Putamen (tissue), 1 donor: ENCODE results near the gene C1GALT1C1.
"Not testable (repeated sequence)": the region's sequence is repeated elsewhere in the genome, so short reads cannot be mapped to it uniquely, and the experiment has no call there.

Experiments used
- DNase-seq: peaks from one replicate; pipeline ENCODE4 v3.0.0-alpha.2; 2016; ENCODE audit warnings: low spot score

Gene C1GALT1C1

DNA sequence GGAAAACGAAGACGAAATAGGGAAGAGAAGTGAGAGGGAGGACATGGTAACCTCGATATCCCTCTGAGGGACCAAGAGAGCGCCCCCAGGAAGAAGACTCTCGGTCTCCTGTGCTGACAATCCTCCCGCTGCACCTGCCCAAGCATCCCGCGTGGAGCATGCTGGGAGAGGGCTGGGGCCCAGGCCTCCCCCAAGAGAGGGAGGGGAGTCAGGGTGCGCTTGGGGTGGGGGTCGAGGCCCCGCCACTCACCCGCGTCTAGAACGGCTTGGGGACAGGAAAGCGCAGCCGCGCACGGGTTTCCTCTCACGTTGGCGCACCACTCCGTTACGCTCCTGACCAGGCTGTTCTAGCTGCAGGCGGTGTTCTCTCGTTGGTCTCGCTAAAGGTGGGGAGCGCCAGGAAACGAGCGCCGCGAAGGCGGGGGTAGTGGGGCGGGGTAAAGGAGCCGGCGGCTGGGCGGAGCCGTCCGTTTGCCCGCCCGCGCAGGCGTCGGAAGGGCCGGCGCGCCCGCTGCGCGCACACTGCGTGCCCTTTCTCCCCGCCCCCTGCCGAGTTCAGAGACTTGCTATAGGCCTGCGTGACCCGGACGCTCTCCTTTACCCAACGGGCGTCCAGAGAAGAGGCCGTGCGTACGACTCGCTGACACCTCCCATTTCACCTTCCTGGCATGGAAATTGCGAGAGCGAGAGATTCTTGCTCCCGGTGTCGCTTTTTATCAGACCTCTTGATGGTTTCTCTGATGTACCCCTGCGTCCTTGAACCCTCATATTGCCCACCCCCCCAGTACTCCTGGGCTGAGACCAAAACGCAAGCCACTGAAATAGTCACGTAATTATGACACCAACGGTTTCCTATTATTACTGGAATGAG is at the start of gene C1GALT1C1:
C1GALT1C1 (minus strand) TSS at position 388 of the 871 bp plus-strand sequence. CDS start 2,888 bp downstream, outside the sequence.
- peak; percentile 88 for DNase-seq

DNA sequence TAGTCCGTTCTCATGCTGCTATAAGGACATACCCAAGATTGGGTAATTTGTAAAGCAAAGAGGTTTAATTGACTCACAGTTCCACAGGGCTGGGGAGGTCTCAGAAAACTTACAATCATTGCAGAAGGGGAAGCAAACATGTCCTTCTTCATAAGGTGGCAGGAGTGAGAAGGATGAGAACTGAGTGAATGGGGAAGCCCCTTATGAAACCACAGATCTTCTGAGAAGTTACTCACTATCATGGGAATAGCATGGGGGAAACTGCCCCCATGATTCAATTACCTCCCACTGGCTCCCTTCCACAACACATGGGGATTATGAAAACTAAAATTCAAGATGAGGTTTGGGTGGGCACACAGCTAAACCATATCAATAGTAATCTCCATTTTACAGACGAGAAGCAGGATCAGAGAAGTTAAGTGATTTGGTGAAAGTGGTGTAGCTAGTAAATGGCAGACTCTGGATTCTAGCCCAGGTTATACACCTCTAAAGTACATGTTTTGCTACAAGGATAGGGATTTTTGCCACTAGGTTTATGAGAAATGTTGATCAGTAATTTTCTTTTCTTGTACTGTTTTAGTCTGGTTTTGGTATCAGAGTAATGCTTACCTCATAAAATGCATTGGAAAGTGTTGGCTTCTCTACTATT is 47.3 kb upstream of the C1GALT1C1 start:
- no peak for DNase-seq

DNA sequence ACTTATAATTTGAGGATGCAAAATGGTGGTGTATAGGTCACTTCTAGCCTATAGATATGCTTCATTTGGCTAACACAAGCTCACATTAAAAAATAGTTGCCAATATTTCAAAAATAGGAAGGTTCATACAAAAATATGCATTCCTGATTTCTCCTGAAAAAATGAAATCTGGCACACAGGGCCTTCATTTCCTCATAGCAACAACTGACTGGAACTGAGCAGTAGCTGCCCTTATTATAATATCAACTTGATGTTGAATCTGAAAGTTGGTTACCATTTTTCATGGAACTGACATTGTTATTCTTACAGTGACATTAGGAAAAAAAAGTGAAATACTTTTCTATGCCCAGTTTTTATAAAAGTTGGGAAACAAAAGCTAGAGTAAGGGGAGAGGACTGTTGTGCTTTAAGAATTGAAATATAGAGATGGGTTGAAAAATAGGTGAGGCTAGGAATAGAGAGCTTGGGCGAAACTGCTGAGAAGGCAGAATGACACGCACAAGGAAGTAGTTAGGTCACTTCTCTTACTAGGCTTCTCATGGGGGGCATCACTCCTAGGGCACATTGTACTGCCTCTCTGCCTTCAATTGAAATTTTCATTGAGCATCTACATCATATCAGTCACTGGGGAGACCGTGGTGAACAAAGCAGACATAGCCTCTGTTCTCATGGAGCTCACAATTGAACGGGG is 43.1 kb upstream of the C1GALT1C1 start:
- DNase-seq = no peak

DNA sequence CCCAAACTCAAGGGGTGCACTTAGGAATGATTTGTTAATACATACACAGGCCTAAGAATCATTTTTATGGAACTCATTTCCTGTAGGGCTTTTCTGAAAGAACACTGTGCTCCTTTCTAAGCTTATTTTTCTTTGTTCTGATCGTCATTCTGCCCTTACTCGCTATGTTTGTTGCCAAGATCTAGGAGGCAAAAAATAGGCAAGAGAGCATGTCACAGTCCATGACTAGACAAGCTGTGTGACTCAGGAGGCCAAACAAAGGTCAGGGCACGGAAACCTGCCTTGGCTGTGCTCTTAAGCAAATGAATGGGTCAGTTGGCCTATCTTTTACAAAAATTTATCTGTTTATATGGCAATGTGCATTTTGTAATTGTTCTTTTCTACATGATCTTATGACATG is 42.5 kb upstream of the C1GALT1C1 start:
- no peak for DNase-seq

DNA sequence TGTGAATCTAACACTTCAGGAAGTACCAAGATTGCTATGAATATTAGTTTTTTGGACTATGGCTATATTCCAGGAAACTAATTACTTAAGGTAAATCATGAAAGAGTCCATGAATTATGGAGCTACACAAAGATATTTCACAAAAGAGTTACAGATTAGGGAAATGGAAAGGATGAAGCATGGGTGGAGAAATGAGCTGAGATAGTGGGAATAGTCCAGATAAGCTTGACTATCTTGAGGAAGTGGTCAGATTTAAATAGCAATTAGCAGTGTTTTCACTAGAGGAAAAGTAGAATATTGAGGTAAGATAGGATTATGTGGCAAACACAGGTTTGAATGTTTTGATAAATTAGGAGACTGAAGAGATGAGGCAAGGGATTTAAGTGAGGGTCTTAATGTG is 42.1 kb upstream of the C1GALT1C1 start:
- DNase-seq = no peak

DNA sequence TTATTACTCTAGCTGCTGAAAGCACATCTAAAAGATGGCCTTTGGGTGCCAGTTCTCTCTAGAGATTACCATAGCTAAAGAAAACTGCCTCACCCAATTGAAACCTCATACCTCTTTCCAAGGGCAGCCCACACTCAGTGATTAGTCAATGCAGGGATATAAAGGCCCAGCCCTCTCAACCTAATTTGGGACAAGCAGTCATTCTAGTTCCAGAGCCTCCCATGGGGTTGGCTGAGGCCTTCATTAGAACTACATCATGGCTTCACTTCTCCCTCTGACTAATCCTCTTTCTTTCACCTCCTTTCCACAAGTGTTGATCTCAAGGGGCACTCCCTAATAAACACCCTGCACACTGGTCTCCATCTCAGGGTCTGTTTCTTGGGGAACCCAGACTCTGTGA is 38.5 kb upstream of the C1GALT1C1 start:
- DNase-seq = no peak

DNA sequence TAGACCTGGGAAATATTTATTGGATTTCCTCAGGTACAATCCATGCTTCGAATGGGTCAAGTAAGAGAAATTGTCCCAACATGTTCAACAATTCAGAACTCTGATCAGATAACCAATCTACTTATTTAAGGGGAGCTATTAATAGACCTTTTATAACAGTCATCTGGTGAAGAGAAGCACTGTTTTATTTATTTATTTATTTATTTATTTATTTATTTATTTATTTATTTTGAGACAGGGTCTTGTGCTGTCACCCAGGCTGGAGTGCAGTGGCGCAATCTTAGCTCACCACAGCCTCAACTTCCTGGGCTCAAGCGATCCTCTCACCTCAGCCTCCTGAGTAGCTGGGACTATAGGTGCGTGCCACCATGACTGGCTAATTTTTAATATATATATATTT is 34.7 kb upstream of the C1GALT1C1 start:
- DNase-seq = not testable (repeated sequence)

DNA sequence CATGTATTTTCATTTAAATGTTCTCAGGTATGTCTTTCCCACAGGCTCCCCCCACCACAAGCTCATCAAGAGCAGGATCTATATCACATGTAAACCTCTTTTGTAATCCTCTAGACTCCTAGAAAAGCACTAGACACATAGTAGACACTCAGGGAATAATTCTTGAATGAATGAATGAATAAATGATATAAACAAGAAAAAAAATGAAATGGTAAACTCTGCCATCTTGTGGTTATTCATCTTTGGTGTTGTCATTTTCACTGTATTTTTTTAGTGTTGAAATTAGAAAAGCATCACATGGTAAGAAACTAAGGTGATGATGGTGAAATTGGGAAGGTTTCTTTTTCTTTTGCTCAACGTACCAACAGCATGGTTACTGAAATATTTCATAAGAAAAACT is 34.2 kb upstream of the C1GALT1C1 start:
- no peak for DNase-seq

DNA sequence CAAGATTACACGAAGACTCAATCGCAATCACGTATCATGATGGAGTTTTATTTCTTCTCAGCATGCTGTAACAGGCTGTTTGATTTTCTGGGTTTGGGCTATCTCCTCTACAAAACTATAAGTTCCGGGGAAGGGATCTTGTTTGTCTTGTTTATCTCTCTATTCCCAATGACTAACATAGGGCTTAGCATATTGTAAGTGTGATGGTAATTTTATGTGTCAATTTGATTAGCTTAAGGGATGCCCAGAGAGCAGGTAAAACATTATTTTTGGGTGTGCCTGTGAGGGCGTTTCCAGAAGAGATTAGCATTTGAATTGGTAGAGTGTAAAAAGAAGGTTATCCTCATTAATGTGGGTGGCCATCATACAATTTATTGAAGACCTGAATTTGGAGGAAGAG is 32.8 kb upstream of the C1GALT1C1 start:
- no peak for DNase-seq

DNA sequence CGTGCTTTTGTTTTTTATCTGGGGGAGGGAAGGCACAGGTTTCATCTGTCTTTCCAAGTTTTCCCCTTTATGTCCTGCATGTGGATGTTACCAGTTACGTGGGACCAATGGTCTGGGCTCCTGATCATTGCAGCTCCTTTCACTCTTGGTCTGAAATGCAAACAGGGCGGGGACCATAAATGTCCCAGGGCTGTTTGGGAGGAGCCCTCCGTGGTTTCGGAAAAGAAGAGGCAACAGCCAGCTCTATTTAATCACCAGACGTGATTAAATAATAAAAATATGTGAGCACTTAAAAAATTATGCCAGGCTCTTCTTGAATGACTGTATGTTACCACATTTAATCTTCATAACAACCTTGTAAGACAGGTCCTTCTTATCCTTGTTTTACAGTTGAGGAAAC is 30.8 kb upstream of the C1GALT1C1 start:
- no peak for DNase-seq

DNA sequence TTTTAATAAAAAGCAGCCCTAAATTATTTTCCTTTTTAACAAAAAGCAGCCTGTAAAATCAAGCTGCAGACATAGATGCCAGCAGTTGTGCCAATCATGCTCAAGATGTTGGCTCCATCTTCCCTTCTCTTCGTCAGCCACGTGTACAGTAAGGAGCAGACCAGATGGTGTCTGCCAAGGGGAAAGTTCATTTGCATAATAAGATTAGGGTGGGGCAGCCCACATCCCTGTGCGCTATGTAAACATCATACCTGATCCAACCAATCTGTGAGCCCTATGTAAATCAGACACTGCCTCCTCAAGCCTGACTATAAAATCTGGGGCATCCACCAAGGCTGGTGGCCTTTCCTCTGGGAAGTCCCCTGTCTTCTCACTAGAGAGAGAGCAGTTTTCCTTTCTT is 23.1 kb upstream of the C1GALT1C1 start:
- no peak for DNase-seq

DNA sequence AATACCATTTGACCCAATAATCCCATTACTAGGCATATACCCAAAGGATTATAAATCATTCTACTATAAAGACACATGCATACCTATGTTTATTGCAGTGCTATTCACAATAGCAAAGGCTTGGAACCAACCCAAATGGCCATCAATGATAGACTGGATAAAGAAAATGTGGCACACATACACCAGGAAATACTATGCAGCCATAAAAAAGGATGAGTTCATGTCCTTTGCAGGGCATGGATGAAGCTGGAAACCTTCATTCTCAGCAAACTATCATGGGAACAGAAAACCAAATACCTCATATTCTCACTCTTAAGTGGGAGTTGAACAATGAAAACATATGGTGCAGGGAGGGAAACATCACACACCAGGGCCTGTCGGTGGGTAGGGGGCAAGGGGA is 22.4 kb upstream of the C1GALT1C1 start:
- not testable (repeated sequence) for DNase-seq

DNA sequence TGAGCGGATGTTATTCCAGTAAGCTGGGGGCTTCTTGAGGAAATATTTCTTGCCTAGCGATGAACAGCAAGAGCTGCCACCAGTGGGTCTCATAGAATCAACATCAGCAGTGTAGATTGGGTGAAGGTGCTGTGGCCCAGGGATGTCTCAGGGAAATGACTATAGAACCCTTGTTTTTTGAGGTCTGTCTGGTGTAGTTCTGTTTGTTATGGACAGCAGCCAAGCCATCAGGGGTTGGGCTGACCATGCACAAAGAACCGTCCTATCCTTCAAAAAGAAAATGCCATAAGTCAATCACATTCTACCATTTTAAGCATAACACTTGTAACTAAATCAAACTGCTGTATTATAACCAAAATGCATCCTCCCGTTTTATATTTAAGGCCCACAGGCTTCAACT is 17.3 kb upstream of the C1GALT1C1 start:
- no peak for DNase-seq

DNA sequence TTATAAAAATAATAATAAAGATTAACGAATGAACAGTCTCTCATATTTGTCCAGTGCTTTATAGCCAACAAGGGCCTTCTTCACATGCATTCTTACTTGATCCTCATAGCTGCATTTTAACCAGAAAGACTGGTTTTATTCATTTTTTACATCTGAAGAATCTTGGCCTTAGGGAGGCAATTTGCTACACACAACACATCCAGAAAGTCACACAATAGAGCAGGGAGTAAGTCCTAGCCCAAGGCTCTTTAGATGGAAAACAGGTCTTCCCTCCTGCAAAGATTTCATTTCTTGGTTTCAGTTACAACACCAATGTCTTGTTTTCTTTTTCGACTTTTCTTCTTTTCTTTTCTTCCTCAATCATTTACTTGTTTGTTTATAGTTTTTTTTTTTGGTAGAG is 13.0 kb upstream of the C1GALT1C1 start:
- DNase-seq = no peak

DNA sequence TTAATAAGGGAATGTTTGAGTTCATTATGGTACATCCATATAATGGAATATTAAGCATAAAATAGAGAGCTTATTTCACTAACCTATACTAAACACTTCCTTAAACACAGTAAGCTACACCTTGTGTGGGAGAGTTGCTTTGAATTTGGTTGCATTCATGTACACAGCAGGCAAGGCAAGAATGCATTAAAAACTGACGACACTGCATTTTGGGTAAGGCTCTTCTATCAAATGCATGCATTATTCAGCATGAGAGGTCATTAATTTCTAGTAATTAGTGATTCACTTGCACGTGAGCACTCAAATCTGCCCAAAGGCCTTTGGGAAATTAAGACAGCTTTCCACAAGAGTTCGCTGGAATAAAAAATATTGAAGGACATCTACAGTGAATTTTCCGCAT is 8.8 kb upstream of the C1GALT1C1 start:
- no peak for DNase-seq

DNA sequence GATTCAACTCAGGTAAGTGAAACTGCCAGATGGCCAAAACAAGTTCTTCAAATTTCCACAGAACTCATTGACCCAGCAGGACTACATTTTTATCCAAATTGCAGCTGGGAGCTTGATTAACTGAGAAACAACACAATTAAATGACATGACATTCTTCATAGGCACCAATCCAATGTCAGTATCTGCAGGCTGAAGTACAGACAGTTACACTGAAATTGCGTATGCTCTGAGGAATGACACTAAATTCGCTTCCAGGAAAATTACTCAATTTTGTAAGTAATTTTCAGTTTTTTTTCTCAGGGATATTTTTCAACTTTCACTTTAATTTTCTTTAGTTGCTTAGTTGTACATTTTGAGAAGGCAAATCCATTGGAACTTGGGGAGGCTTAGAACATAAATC is 4.5 kb downstream of the C1GALT1C1 start:
- DNase-seq = no peak

DNA sequence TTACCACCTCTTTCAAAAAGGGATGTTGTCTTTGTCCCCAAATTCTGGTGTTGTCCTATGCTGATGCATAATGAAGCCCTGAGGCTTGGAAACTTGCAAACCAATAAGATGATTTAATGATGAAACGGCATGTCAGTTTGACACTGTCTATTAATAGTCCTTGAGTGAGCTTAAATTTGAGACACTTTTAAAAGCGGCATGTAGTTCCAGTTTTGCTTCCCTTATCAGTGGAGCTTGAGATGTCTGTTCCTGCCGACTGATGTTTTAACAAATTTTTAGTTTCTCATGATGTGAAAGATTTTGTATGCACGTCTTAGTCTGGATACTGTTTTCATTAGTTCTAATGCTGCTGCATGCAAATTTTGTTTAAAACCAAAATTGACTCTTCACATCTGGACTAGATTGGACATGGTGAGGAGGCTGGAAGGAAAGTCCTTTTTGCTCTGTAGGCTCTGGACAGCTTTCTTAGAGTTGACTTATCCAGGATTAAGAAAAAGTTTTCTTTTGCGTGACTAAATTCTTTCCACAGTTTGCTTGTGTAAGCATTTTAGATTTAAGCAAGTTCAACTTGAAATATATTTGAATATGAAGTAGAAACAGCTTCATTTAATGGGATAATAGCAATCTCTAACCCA is 11.7 kb downstream of the C1GALT1C1 start:
- DNase-seq = no peak

DNA sequence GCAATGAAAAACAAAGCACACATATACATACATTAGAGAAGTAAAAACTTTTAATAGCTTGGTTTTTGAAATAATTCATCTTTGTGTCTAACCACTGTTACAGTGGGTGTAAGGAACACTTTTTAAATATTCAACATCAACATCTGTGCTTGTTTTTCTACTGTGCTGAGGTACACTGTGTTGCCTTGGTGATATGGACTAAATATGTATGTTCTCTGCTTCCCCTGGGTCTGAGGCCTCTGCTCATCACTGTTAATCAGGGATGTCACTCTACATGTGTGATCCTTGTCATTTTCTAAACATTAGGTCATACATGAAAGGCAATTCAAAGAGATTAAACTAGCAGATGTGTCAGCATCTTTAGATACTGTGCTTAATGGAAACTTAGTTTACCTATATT is 15.0 kb downstream of the C1GALT1C1 start:
- no peak for DNase-seq

DNA sequence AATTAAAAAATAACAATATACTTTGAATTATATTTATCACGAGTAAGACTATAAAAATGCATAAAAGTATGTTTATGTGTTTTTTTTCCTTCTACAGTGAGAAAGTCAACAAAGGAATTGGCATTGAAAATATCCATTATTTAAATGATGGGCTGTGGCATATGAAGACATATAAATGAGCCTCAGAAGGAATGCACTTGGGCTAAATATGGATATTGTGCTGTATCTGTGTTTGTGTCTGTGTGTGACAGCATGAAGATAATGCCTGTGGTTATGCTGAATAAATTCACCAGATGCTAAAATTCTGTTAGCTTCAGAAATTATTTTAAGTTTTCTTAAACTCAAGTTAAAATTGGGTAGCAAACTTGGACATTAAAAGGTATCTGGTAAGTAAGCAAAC is 17.8 kb downstream of the C1GALT1C1 start:
- no peak for DNase-seq

DNA sequence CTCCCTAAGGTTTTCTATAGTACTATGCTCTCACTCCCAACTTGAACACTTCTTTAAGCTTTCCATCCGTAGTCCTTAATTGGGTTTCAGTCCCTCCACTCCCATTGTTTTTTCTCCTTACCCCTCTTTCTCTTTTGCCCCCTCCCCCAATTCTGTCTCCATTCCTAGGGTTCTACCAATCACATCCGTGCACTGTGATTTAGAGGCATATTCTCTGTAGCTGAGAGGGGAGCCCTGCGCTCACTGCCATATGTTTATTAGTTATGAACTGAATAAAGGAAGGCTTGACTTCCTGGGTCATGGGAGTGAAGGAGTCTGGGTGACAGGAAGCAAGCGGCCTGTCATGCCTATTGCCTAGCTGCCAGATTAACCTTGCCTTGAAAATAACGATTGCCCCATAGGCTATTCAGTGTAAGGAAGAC is 25.5 kb downstream of the C1GALT1C1 start:
- DNase-seq = peak; percentile 32

DNA sequence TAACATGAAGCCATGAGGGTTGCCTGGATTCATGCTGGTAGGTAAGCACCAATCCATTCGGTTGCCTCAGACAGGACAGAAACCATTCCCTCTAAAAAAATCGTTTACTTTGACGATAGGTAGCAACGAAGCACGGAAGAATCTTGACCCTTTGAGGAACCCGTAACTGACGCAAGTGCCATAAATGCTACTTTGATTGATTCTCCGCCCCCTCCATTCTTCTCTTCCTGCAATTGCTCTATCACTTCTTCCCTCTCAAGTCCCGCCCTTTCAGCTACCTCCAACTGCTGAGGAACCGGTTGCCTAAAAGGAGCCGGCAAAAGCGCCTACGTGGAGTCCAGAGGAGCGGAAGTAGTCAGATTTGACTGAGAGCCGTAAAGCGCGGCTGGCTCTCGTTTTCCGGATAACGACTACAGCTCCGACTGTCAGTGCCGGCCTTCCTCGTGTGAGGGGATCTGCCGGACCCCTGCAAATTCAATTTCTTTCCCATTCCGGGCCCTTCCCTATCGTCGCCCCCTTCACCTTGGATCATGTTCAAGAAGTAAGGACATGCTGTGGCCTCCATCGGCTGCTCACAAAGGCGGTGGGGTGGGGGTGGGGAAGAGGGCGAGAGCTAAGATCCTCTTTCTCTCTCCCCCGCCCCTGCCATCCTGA is 26.0 kb downstream of the C1GALT1C1 start, which contains the start of gene MCTS1:
MCTS1 (plus strand) TSS at position 395 of the 654 bp plus-strand sequence; CDS start at position 531, 136 bp downstream.
- peak; percentile 82 for DNase-seq

DNA sequence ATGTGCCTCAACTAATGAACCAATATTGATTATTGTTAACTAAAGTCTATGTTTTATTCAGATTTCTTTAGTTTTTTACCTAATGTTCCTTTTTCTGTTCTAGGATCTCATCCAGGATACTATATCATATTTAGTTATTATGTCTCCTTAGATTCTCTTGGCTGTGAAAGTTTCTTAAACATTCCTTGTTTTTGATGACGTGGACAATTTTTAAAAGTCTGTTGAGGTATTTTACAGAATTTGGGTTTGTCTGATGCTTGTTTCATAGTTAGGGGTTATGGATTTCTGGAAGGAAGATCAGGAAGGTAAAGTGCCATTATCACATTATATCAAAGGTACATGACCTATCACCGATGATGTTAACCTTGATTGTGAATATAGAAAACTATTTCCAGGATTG is 44.2 kb downstream of the C1GALT1C1 start:
- DNase-seq = no peak
